CD4-positive, alpha-beta memory T cell (primary cell): ENCODE measurements around the gene CRABP2. TPM values are rescaled to one million over a fixed set of nuclear protein-coding genes. Genes with fewer than 3 reads are reported as not detected.
A peak's percentile ranks its signal among the peaks of the same experiment; 100 is the strongest.

Source experiments
- CTCF ChIA-PET: fragments of 350-600 bp; sonication (Branson Sonifier 250); formaldehyde crosslinking; loops from one replicate; lab custom pipeline; 2021; ENCODE audit warnings: inconsistent platforms; ENCODE audit not compliant: partially characterized antibody; lab: Charles Lee
- POLR2A ChIA-PET: fragments of 350-600 bp; sonication (Branson Sonifier 250); formaldehyde crosslinking; loops from one replicate; lab custom pipeline; 2021; ENCODE audit not compliant: partially characterized antibody; lab: Charles Lee
- DNase-seq, 5 donors: peaks; one replicate each; pipeline versions ENCODE4 v3.0.0 to v3.0.0-alpha.2; 2020 to 2022; ENCODE audit warnings: mixed read lengths in 1 of 5
- H3K27ac ChIP-seq: one replicate; pipeline ENCODE4 v1.7.0; 2013; ENCODE audit warnings: low read depth, low read length
- H3K27me3 ChIP-seq: 2 replicates; pipeline ENCODE4 v1.7.0; 2013; ENCODE audit warnings: mild to moderate bottlenecking, low read length, moderate library complexity; ENCODE audit not compliant: insufficient read depth
- H3K36me3 ChIP-seq: 2 replicates; pipeline ENCODE4 v1.7.0; 2013; ENCODE audit warnings: mild to moderate bottlenecking, low read length, moderate library complexity; ENCODE audit not compliant: insufficient read depth
- H3K4me1 ChIP-seq: 2 replicates; pipeline ENCODE4 v1.7.0; 2013; ENCODE audit warnings: mild to moderate bottlenecking, low read length, moderate library complexity; ENCODE audit not compliant: insufficient read depth
- H3K4me3 ChIP-seq, 2 donors: one replicate each; pipeline ENCODE4 v1.7.0; 2013; ENCODE audit warnings: low read length in 2 of 2, mild to moderate bottlenecking in 1 of 2
- H3K9me3 ChIP-seq, 2 donors: one replicate each; pipeline ENCODE4 v1.7.0; 2013; ENCODE audit warnings: low read length in 2 of 2, control low read depth in 1 of 2; ENCODE audit not compliant: control insufficient read depth in 1 of 2
- H3K27ac Mint-ChIP-seq, 7 donors: one replicate each; pipeline ENCODE4 v1.8.0; 2020 to 2021; ENCODE audit warnings: mixed read lengths in 7 of 7, mild to moderate bottlenecking in 6 of 7, inconsistent platforms in 3 of 7, moderate library complexity in 3 of 7
- H3K27me3 Mint-ChIP-seq, 2 donors: one replicate each; pipeline ENCODE4 v1.8.0; 2020 to 2021; ENCODE audit warnings: mixed read lengths in 2 of 2
- H3K36me3 Mint-ChIP-seq, 2 donors: one replicate each; pipeline ENCODE4 v1.8.0; 2020 to 2021; ENCODE audit warnings: mixed read lengths in 2 of 2, inconsistent platforms in 1 of 2, mild to moderate bottlenecking in 1 of 2
- H3K4me1 Mint-ChIP-seq, 4 donors: one replicate each; pipeline ENCODE4 v1.8.0; 2020 to 2021; ENCODE audit warnings: mixed read lengths in 4 of 4, mild to moderate bottlenecking in 1 of 4
- H3K4me3 Mint-ChIP-seq, 8 donors: one replicate each; pipeline ENCODE4 v1.8.0; 2020 to 2021; ENCODE audit warnings: mixed read lengths in 8 of 8, mild to moderate bottlenecking in 7 of 8, moderate library complexity in 6 of 8, inconsistent platforms in 3 of 8
- H3K9me3 Mint-ChIP-seq, 8 donors: one replicate each; pipeline ENCODE4 v1.8.0; 2020 to 2021; ENCODE audit warnings: mixed read lengths in 8 of 8, mild to moderate bottlenecking in 5 of 8, inconsistent platforms in 3 of 8, moderate library complexity in 1 of 8
- intact Hi-C: fragments of 100-400 bp; cut with micrococcal nuclease; formaldehyde crosslinking; loops from one replicate; pipeline ENCODE4 v1.15.1; 2023
- polyA plus RNA-seq, 2 donors: library from polyadenylated mRNA; unstranded; fragments of 300-500 nt; fragmentation: Illumina TruSeq; gene quantifications; one replicate each; pipeline ENCODE4 v1.2.3, GENCODE V29; 2021
- total RNA-seq, 2 experiments: library from RNA; stranded (reverse); gene quantifications; one replicate each; pipeline ENCODE4 v1.2.3, GENCODE V29; 2021

The CRABP2 gene
- under 1 TPM; 0.55 to 0.61 TPM for total RNA-seq
- polyA plus RNA-seq, result under 1 TPM in 1 of 2 donors, not detected in 1; 0.21 TPM

DNA sequence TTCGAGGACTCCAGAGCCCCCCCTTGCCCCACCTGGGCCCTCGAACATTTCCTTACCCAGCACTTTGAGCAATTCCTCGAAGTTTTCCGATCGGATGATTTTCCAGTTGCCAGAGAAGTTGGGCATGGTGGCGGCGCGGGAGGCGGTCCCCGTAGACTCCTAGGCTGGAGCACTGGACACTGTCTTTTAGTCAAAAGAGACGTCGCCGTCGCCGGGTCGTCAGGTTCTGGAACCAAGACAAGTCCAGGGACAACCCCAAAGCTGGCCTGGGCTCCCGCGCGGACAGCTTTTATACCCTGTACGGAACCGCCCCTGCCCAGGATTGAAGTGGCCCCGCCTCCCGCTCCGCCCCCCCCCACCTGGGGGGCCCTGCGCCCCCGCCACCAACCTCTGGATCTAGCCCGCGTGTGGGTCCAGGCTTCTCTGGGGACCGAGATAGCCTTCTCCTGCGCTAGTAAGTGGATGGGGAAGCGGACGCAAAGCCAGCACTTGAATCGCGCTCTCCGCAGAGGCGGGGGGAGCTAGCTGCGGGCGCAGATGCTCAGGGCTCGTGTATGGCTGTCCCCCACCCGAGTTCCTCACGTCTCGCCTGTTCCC lies at the start of gene CRABP2:
Gene CRABP2 (minus strand): TSS at position 263 of the 597 bp plus-strand sequence. CDS start 137 bp downstream, at position 126.
- H3K9me3 Mint-ChIP-seq, result no peaks in the 10 kb centered on the region
- Histone ChIP-seq H3K36me3 (no peaks in the 10 kb centered on the region), H3K4me3 (peak within 1 kb of the TSS; percentile 63 to 65), H3K9me3 (no peaks in the 10 kb centered on the region), H3K27ac (peak within 1 kb of the TSS; percentile 63), H3K4me1 (peaks cover 32% of the 10 kb centered on the region), H3K27me3 (peaks cover 6% of the 10 kb centered on the region)
- peak within 1 kb of the TSS; percentile 88 to 96 (median 89) for H3K4me3 Mint-ChIP-seq
- peak in 1 of 5 donors; percentile 63 for DNase-seq
- H3K36me3 Mint-ChIP-seq, result peaks cover 0 to 4% of the 10 kb centered on the region in 2 donors
- intact Hi-C loops, result loop anchor here (10.0 kb wide), 1 partner anchor 81 kb away; no protein-coding TSS in a partner anchor
- H3K27me3 Mint-ChIP-seq, result peaks cover 6 to 12% of the 10 kb centered on the region in 2 donors
- POLR2A ChIA-PET, result interaction anchor here (1.2 to 4.2 kb wide), 9 partner anchors 12 to 65 kb away, joined by 3 to 35 read pairs (median 9); partner anchors contain the start of genes HDGF, ISG20L2, METTL25B and MRPL24
- peak within 1 kb of the TSS; percentile 84 to 94 (median 93) for H3K27ac Mint-ChIP-seq
- CTCF ChIA-PET, result interaction anchor here (0.6 to 12.1 kb wide), 20 partner anchors 8 to 259 kb away, joined by 3 to 187 read pairs (median 4); partner anchors contain the start of genes ISG20L2, METTL25B, NES and PRCC
- H3K4me1 Mint-ChIP-seq, result peaks cover 8 to 47% (median 24%) of the 10 kb centered on the region in 4 donors

DNA sequence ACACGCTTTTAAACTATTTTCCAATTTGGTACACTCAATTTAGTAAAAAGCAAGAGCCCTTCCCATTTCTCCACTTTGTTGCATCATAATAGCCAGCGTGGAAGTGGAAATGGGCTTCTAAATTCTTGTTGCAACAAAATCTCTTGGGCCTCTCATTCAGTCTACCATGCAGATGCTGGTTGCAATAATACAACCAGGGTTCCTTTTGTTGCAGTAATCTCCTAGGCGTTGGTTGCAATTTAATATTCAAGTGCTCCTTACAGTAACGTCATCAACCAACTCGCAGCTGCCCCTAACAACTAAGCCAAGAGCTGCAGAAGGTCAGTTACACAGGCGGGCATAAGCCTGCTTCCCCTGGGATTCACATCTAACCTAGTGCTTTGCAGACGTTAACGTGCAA lies 48.8 kb upstream of the CRABP2 start:
- Histone ChIP-seq H3K9me3 (no peaks in the 10 kb centered on the region), H3K4me3 (no peak overlapping the region), H3K27me3 (no peaks in the 10 kb centered on the region), H3K4me1 (peaks cover 22% of the 10 kb centered on the region), H3K27ac (no peak overlapping the region), H3K36me3 (no peaks in the 10 kb centered on the region)
- ChIA-PET POLR2A (interaction anchor here (3.4 to 4.6 kb wide), 2 partner anchors 12 to 27 kb away, joined by 17 to 65 read pairs; partner anchors contain the start of genes ISG20L2, METTL25B and PRCC), CTCF (no interaction called here)
- no peaks in the 10 kb centered on the region for H3K27me3 Mint-ChIP-seq
- H3K36me3 Mint-ChIP-seq, result peaks cover 0 to 13% of the 10 kb centered on the region in 2 donors
- H3K4me3 Mint-ChIP-seq, result no peak overlapping the region
- intact Hi-C loops, result no loop called here
- no peak overlapping the region for H3K27ac Mint-ChIP-seq
- no peaks in the 10 kb centered on the region for H3K9me3 Mint-ChIP-seq
- peaks cover 18 to 44% (median 27%) of the 10 kb centered on the region in 4 donors for H3K4me1 Mint-ChIP-seq
- no peak for DNase-seq

DNA sequence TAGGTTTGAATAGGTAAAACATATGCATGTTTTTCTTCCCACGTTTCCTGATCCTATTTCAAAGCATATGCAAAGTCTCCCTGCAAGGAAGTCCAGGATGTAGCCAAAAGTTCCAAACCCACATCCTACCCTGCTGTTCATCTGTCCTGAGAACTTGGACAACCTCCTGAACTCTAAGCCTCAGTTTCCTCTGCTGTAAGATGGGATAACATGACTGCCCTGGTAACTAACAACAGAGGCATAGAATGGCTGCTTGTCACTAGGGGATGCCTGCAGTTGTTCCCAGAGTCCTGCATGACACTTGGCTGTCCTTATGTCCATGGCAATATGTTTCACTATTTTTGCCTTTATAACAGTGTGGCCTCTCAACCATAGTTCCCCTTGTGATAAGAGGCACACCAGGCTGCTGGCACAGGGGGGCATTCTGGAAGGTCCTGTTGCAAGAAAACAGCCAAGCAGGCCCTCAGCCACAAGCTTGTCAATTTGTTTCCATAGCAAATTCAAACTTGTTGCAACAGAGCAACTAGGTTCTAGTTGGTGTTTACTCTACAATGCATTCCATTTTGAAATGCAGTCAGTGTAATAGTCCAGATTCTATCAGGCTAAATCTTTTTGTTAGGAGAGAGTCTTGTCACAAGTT lies 47.6 kb upstream of the CRABP2 start:
- Mint-ChIP-seq H3K9me3 (no peaks in the 10 kb centered on the region), H3K4me3 (peak overlapping the region; percentile 87 to 97 (median 92)), H3K27me3 (no peaks in the 10 kb centered on the region), H3K27ac (peak overlapping the region in 6 of 7 donors; percentile 85 to 95 (median 93)), H3K36me3 (peaks cover 0 to 13% of the 10 kb centered on the region in 2 donors), H3K4me1 (peaks cover 28 to 52% (median 38%) of the 10 kb centered on the region in 4 donors)
- Histone ChIP-seq H3K4me3 (peak overlapping the region in 1 of 2 donors; percentile 88), H3K4me1 (peaks cover 34% of the 10 kb centered on the region), H3K36me3 (no peaks in the 10 kb centered on the region), H3K9me3 (no peaks in the 10 kb centered on the region), H3K27ac (peak overlapping the region; percentile 82), H3K27me3 (no peaks in the 10 kb centered on the region)
- ChIA-PET CTCF (interaction anchor here (1.0 to 3.9 kb wide), 5 partner anchors 11 to 107 kb away, joined by 3 to 34 read pairs (median 8); partner anchors contain the start of genes ISG20L2, METTL25B, MRPL24 and PRCC), POLR2A (interaction anchor here (1.1 to 4.6 kb wide), 6 partner anchors 11 to 63 kb away, joined by 3 to 103 read pairs (median 39); partner anchors contain the start of genes ISG20L2, METTL25B, MRPL24 and PRCC)
- intact Hi-C loops, result no loop called here
- no peak for DNase-seq

DNA sequence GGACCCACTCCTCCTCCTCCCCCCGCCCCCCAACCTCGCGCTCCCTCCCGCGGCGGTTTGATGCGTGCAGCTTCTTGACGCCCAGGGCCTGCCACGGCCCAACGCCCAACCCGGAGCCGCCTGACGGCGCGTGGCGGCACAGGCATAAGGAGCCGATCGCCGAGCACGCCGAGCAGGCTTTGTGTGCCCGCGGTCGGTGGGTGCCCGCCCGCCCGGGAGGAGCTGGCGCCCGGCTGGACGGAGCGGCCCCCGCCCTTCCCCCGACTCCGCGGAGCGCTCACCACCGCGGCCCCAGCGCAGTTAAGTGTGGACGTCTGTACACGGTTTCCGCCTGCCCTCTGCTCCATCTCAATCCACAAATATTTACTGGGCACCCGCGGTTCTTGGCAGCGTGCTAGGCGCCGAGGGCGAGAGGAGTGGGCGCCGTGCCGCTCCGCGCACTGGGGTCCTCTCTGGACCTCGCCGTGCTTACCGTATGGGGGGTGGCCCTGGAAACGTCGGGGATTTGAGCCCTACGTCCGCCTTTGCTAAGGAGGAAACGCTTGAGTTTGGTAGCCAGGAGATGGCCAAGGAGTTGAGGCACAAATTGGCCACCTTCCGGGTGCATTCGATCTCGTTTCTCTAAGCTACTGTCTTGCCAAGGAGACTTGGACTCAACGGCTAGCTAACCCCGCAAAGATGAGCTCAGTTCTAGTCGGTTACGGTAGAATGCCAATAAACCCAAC lies 46.5 kb upstream of the CRABP2 start:
- H3K4me1 Mint-ChIP-seq, result peaks cover 36 to 62% (median 47%) of the 10 kb centered on the region in 4 donors
- Histone ChIP-seq H3K4me3 (peak overlapping the region; percentile 42 to 88), H3K36me3 (no peaks in the 10 kb centered on the region), H3K27me3 (no peaks in the 10 kb centered on the region), H3K27ac (peak overlapping the region; percentile 82), H3K9me3 (no peaks in the 10 kb centered on the region), H3K4me1 (peaks cover 44% of the 10 kb centered on the region)
- H3K27ac Mint-ChIP-seq, result peak overlapping the region; percentile 84 to 95 (median 92)
- peak overlapping the region; percentile 87 to 97 (median 92) for H3K4me3 Mint-ChIP-seq
- intact Hi-C loops, result loop anchor here (1.0 kb wide), 4 partner anchors 11 to 247 kb away; partner anchors contain the start of genes ISG20L2, METTL25B, MRPL24 and PRCC
- H3K27me3 Mint-ChIP-seq, result no peaks in the 10 kb centered on the region
- H3K36me3 Mint-ChIP-seq, result peaks cover 0 to 13% of the 10 kb centered on the region in 2 donors
- CTCF ChIA-PET, result interaction anchor here (1.0 to 3.9 kb wide), 5 partner anchors 10 to 108 kb away, joined by 3 to 34 read pairs (median 8); partner anchors contain the start of genes ISG20L2, METTL25B, MRPL24 and PRCC
- H3K9me3 Mint-ChIP-seq, result no peaks in the 10 kb centered on the region
- peak; percentile 91 to 98 (median 93) for DNase-seq
- POLR2A ChIA-PET, result interaction anchor here (0.6 to 4.6 kb wide), 16 partner anchors 10 to 469 kb away, joined by 3 to 103 read pairs (median 4); partner anchors contain the start of genes ISG20L2, MEF2D, METTL25B and MRPL24

DNA sequence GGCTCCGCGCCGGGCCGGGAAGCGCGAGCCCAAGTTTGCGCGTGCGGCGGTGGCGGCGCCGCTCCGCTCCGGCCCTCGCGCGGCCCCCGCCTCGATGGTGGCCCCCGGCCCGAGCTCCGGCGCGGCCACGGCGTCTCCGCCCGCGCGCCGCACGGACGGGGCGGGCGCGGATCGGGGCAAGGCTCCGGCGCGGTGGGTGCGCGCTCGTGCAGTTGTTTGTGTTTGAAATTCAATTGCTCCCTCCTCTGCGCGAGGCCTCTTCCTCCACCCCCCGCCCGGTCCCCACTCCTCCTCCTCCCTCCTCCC lies 46.0 kb upstream of the CRABP2 start, which contains the start of gene HDGF:
Gene HDGF (minus strand): TSS at position 225 of the 306 bp plus-strand sequence. CDS start 246 bp downstream, outside the sequence.
- Mint-ChIP-seq H3K36me3 (peaks cover 0 to 13% of the 10 kb centered on the region in 2 donors), H3K4me3 (peak within 1 kb of the TSS; percentile 91 to 98 (median 94)), H3K27ac (peak within 1 kb of the TSS; percentile 89 to 95 (median 94)), H3K27me3 (no peaks in the 10 kb centered on the region), H3K9me3 (no peaks in the 10 kb centered on the region), H3K4me1 (peaks cover 39 to 67% (median 50%) of the 10 kb centered on the region in 4 donors)
- H3K27me3 ChIP-seq, result no peaks in the 10 kb centered on the region
- H3K36me3 ChIP-seq, result no peaks in the 10 kb centered on the region
- peaks cover 49% of the 10 kb centered on the region for H3K4me1 ChIP-seq
- DNase-seq, result peak in 1 of 5 donors; percentile 42
- H3K4me3 ChIP-seq, result peak within 1 kb of the TSS; percentile 45 to 88
- intact Hi-C loops, result loop anchor here (1.0 kb wide), 4 partner anchors 10 to 246 kb away; partner anchors contain the start of genes ISG20L2, METTL25B, MRPL24 and PRCC
- H3K9me3 ChIP-seq, result no peaks in the 10 kb centered on the region
- ChIA-PET CTCF (interaction anchor here (0.5 to 3.9 kb wide), 5 partner anchors 10 to 125 kb away, joined by 3 to 34 read pairs (median 8); partner anchors contain the start of genes ISG20L2, METTL25B, MRPL24 and PRCC), POLR2A (interaction anchor here (0.6 to 4.6 kb wide), 16 partner anchors 10 to 469 kb away, joined by 3 to 103 read pairs (median 4); partner anchors contain the start of genes ISG20L2, MEF2D, METTL25B and MRPL24)
- H3K27ac ChIP-seq, result peak within 1 kb of the TSS; percentile 82
